Osteoblast (primary cell): Measurements from ENCODE around the gene PRMT1. TPM values are rescaled to one million over a fixed set of nuclear protein-coding genes. Genes with fewer than 3 reads are reported as not detected.

Experiments used
- DNase-seq: peaks from one replicate; pipeline ENCODE4 v3.0.0; 2011; ENCODE audit warnings: low spot score, mixed read lengths; ENCODE audit not compliant: insufficient read length; ENCODE audit errors: missing footprints
- H2AFZ ChIP-seq: 2 replicates; pipeline ENCODE4 v1.6.0; 2011; ENCODE audit warnings: mild to moderate bottlenecking, low read length
- H3K27ac ChIP-seq: 2 replicates; pipeline ENCODE4 v1.5.1; 2011; ENCODE audit warnings: mild to moderate bottlenecking, low read depth, low read length, moderate library complexity
- H3K27me3 ChIP-seq: 2 replicates; pipeline ENCODE4 v1.6.0; 2012; ENCODE audit warnings: mild to moderate bottlenecking, control low read depth, inconsistent platforms, low read length, moderate library complexity; ENCODE audit not compliant: insufficient read depth
- H3K36me3 ChIP-seq: 2 replicates; pipeline ENCODE4 v1.5.1; 2011; ENCODE audit warnings: mild to moderate bottlenecking, low read length, control low read depth, moderate library complexity; ENCODE audit not compliant: insufficient read depth
- H3K4me1 ChIP-seq: 2 replicates; pipeline ENCODE4 v1.5.1; 2011; ENCODE audit warnings: mild to moderate bottlenecking, low read length, control low read depth, moderate library complexity; ENCODE audit not compliant: insufficient read depth
- H3K4me2 ChIP-seq: 2 replicates; pipeline ENCODE4 v1.6.0; 2011; ENCODE audit warnings: mild to moderate bottlenecking, low read length; ENCODE audit not compliant: insufficient read depth
- H3K4me3 ChIP-seq: fragments of 200-600 bp; sonication (generic); 3 replicates; pipeline ENCODE4 v1.5.1; 2012; ENCODE audit warnings: mild to moderate bottlenecking, low read length, inconsistent platforms; ENCODE audit not compliant: insufficient read depth
- H3K79me2 ChIP-seq: 2 replicates; pipeline ENCODE4 v1.6.0; 2012; ENCODE audit warnings: mild to moderate bottlenecking, low read length, control low read depth, inconsistent platforms; ENCODE audit not compliant: insufficient read depth
- H3K9me3 ChIP-seq: 2 replicates; pipeline ENCODE4 v1.5.1; 2011; ENCODE audit warnings: low read depth, low read length, control low read depth
- H4K20me1 ChIP-seq: 2 replicates; pipeline ENCODE4 v1.6.0; 2012; ENCODE audit warnings: mild to moderate bottlenecking, low read length, control low read depth; ENCODE audit not compliant: insufficient read depth
- total RNA-seq: library from RNA; depleted of rRNA; stranded (reverse); fragments of >200 nt; gene quantifications from 2 replicates; pipeline ENCODE4 v1.2.3, GENCODE V29; 2012
- TF ChIP-seq, protein P1 (sequence below): IDR thresholded peaks from 2 replicates; pipeline ENCODE4 v1.5.1; 2011; ENCODE audit warnings: mild to moderate bottlenecking, low read depth, low read length, moderate library complexity; ENCODE audit errors: extremely low read depth

The PRMT1 gene
- total RNA-seq, 1 donor = 208 TPM

DNA sequence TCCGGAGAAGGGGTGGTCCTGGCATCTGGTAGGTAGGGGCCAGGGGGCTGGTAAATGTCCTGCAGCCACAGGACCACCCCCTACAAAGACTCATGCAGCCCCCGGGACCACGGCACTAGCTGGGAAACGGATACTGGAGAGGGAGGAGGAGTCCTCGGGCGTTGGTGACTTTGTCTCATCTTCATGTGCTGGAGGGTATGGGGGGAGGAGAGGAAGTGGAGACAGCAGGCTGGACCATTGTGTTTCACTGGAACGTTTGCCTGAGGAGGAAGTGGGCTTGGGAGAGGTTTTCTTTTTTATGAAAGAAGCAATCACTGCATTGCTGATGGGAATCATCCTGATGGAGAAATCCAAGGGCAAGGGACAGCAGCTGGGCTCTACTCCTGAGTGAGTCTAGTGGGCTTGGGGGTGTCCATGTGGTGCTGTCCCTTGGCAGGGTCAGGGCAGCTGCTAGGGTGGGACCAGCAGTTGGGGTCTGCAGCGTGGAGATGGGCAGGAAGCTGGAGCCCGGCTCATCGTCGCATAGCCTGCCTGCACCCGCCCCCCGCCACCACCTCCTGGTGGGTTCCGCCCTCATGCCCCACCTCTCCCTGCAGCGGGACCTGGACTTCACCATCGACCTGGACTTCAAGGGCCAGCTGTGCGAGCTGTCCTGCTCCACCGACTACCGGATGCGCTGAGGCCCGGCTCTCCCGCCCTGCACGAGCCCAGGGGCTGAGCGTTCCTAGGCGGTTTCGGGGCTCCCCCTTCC is 10.7 kb downstream of the PRMT1 start:
- H3K9me3 ChIP-seq = no peaks in the 10 kb centered on the region
- peaks cover 20% of the 10 kb centered on the region for H3K4me1 ChIP-seq
- peak; percentile 91 for DNase-seq
- H4K20me1 ChIP-seq = peaks cover 3% of the 10 kb centered on the region
- H3K4me2 ChIP-seq = no peak overlapping the region
- H3K36me3 ChIP-seq = peaks cover 31% of the 10 kb centered on the region
- H2AFZ ChIP-seq = no peak overlapping the region
- H3K4me3 ChIP-seq = no peak overlapping the region
- no peak overlapping the region for H3K27ac ChIP-seq
- no peaks in the 10 kb centered on the region for H3K27me3 ChIP-seq
- H3K79me2 ChIP-seq = peaks cover 4% of the 10 kb centered on the region
- TF ChIP-seq, protein P1, sequence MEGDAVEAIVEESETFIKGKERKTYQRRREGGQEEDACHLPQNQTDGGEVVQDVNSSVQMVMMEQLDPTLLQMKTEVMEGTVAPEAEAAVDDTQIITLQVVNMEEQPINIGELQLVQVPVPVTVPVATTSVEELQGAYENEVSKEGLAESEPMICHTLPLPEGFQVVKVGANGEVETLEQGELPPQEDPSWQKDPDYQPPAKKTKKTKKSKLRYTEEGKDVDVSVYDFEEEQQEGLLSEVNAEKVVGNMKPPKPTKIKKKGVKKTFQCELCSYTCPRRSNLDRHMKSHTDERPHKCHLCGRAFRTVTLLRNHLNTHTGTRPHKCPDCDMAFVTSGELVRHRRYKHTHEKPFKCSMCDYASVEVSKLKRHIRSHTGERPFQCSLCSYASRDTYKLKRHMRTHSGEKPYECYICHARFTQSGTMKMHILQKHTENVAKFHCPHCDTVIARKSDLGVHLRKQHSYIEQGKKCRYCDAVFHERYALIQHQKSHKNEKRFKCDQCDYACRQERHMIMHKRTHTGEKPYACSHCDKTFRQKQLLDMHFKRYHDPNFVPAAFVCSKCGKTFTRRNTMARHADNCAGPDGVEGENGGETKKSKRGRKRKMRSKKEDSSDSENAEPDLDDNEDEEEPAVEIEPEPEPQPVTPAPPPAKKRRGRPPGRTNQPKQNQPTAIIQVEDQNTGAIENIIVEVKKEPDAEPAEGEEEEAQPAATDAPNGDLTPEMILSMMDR = no peak

DNA sequence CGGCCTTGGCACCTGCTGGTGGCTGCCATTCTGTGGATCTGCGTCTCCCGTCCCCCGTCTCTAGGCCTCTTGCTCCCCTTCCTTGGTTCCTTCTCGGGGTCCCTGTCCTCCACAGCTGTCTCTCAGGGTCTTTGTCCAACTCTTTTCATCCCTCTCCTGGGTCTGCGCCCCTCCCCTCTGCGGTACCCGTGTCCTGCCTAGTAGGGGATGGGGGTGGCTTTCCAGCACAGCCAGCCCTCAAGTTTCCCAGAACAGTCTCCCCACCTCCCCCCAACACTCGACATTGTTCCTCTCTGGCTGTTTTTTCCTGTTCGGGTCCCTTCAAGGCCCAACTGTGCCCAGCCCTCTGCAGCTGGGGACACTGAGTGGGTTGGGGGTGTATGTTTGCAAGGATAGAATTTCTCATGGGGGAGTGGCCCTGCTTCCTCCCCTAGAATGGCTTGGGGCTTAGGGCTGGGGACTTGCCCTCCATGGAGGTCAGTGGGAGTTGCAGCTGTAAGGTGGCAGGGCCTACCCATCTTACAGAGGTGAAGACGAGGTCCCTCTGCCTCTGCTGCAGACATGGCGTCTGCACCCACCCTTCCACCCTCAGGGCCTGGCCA is 11.6 kb downstream of the PRMT1 start:
- H4K20me1 ChIP-seq = peaks cover 3% of the 10 kb centered on the region
- TF ChIP-seq, protein P1 = no peak
- H3K27ac ChIP-seq = no peak overlapping the region
- H3K79me2 ChIP-seq = peaks cover 4% of the 10 kb centered on the region
- no peaks in the 10 kb centered on the region for H3K9me3 ChIP-seq
- H3K4me1 ChIP-seq = peaks cover 20% of the 10 kb centered on the region
- H3K4me3 ChIP-seq = no peak overlapping the region
- no peaks in the 10 kb centered on the region for H3K27me3 ChIP-seq
- H2AFZ ChIP-seq = no peak overlapping the region
- H3K36me3 ChIP-seq = peaks cover 25% of the 10 kb centered on the region
- DNase-seq = peak; percentile 87
- no peak overlapping the region for H3K4me2 ChIP-seq

DNA sequence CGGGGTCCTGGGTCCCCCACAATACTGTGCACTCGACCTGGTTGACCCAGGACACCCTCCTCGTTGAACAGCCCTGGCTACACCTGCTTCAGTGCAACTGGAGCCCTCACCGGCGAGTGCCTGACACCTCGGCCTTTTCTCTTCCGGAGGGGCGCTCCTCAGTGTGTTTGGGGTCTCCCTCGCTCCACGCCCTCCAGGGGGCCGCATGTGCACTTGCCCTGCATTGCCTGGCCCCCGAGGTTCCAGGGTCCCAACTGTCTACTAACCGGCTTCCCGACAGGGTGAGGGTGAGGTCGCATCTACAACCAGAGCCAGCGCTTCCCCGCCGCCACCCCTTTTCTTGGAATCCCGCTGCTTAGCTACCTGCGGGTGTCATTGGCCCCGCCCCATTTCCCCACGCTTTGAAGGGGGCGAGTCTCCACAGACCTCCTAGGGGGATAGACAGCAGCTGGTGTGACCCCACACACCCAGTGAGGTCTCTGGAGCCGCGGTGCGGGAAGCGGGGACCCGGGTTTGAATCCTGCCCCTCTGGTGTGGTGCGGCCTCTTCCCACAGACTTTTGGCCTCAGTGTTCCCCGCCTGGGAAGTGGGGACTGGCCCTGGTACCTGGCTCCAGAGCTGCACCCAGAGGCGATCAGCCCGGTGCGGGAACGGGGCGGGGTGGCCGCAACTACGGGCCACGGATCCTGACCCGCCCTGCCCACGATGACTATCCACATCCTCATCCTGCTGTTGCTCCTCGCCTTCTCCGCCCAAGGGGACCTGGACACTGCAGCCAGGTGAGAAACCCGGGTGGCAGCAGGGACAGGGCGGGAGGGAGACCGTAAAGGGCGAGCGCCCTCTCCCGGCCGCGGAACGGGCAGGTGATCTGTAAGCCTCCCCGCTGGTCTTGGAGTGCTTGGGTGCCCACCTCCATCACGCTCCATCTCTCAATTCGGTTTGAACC is 12.3 kb downstream of the PRMT1 start, which contains the start of gene ADM5:
Gene ADM5, plus strand, starts transcription at position 462 of the 946 bp plus-strand sequence. Its CDS starts 244 bp downstream, at position 706.
- Histone ChIP-seq H3K4me2 (peak within 1 kb of the TSS; percentile 90), H2AFZ (peak within 1 kb of the TSS; percentile 93), H3K4me1 (peaks cover 20% of the 10 kb centered on the region), H3K4me3 (peak within 1 kb of the TSS; percentile 76), H3K27ac (peak within 1 kb of the TSS; percentile 15), H4K20me1 (peaks cover 3% of the 10 kb centered on the region), H3K27me3 (no peaks in the 10 kb centered on the region), H3K9me3 (no peaks in the 10 kb centered on the region), H3K36me3 (peaks cover 17% of the 10 kb centered on the region), H3K79me2 (no peaks in the 10 kb centered on the region)
- DNase-seq = peak; percentile 70
- TF ChIP-seq, protein P1 = peak; percentile 23
